GM03348 (cell line): Measurements from ENCODE around the gene ANKRD29.
"Not testable (repeated sequence)": the region's sequence is repeated elsewhere in the genome, so short reads cannot be mapped to it uniquely, and the experiment has no call there.

Source experiments
- DNase-seq: peaks from one replicate; pipeline ENCODE4 v3.0.0; 2012; ENCODE audit warnings: low spot score

The ANKRD29 gene

GRCh38 chr18:23557511-23557910 is 105.2 kb downstream of the ANKRD29 start:
- not testable (repeated sequence) for DNase-seq

GRCh38 chr18:23556145-23556780 is 106.4 kb downstream of the ANKRD29 start:
- no peak for DNase-seq

GRCh38 chr18:23553887-23554286 is 108.8 kb downstream of the ANKRD29 start:
- no peak for DNase-seq

GRCh38 chr18:23552505-23552904 is 110.2 kb downstream of the ANKRD29 start:
- no peak for DNase-seq

GRCh38 chr18:23551978-23552377 is 110.7 kb downstream of the ANKRD29 start:
- DNase-seq, result no peak

- DNase-seq, result no peak
Observed at GRCh38 chr18:23550898-23551297, 111.8 kb downstream of the ANKRD29 start.
